ENCODE measurements around the gene RMP24.

Gene RMP24

GRCh38 chr18:36025025-36025424 lies 52.5 kb downstream of the RMP24 start:
- H4K20me1 ChIP-seq (ENCODE audit: control insufficient read depth, insufficient read depth, insufficient read length): no peaks in the 10 kb centered on the region
- Mint-ChIP-seq H3K36me3 (ENCODE audit: insufficient read depth in 1 of 3, low read depth in 3 of 3) (peaks cover 16 to 39% (median 33%) of the 10 kb centered on the region in 3 experiments; a peak in 6 of 7 replicates), H3K27me3 (ENCODE audit: low read depth) (no peaks in the 10 kb centered on the region), H3K4me1 (no peaks in the 10 kb centered on the region), H3K27ac (no peak overlapping the region), H3K4me3 (no peak overlapping the region), H3K9me3 (no peaks in the 10 kb centered on the region)
- H2BK5ac ChIP-seq (ENCODE audit: insufficient read length, low read length): no peak overlapping the region
- no peak for DNase-seq
- H3K56ac ChIP-seq (ENCODE audit: insufficient read length, low read depth, low read length): no peak overlapping the region
- H3K23me2 ChIP-seq (ENCODE audit: insufficient read length, low read depth, low read length, poor library complexity, severe bottlenecking): no peaks in the 10 kb centered on the region
- no peak overlapping the region for H3K14ac ChIP-seq (ENCODE audit: insufficient read depth, low read length)
- no peak overlapping the region for H4K8ac ChIP-seq (replicated peaks; ENCODE audit: insufficient read length, low read depth, low read length)
- no peak for TF ChIP-seq CTCF (conservative IDR thresholded peaks at IDR 0.05)
- no peak overlapping the region for H3K9ac ChIP-seq (ENCODE audit: extremely low read depth, insufficient read length, low read length)
- no peak overlapping the region for H2BK20ac ChIP-seq (ENCODE audit: low read depth, low read length, poor library complexity, severe bottlenecking)
- H3K4ac ChIP-seq (ENCODE audit: low read depth, low read length): no peak overlapping the region
- no peak overlapping the region for H3K23ac ChIP-seq (ENCODE audit: insufficient read length, low read depth, low read length)
- H2BK15ac ChIP-seq (ENCODE audit: low read depth, low read length): no peak overlapping the region
- no peak overlapping the region for H3K4me2 ChIP-seq (ENCODE audit: insufficient read depth, insufficient read length, low read length)
- H3K27me3 ChIP-seq (ENCODE audit: insufficient read depth, low read length): no peaks in the 10 kb centered on the region
- no peak overlapping the region for H4K91ac ChIP-seq (ENCODE audit: insufficient read length, low read depth, low read length)
- H2BK12ac ChIP-seq (ENCODE audit: insufficient read length, low read depth, low read length): no peak overlapping the region
- H3K79me1 ChIP-seq (ENCODE audit: insufficient read depth, low read depth, low read length, poor library complexity, severe bottlenecking): no peaks in the 10 kb centered on the region
- H3K4me1 ChIP-seq (ENCODE audit: insufficient read depth, low read length): no peaks in the 10 kb centered on the region
- no peaks in the 10 kb centered on the region for H3K9me3 ChIP-seq (ENCODE audit: control insufficient read depth, low read depth, low read length)
- H2AFZ ChIP-seq (ENCODE audit: low read length): no peak overlapping the region
- no peak overlapping the region for H2AK5ac ChIP-seq (ENCODE audit: insufficient read length, low read length)
- WGBS (ENCODE audit: extremely low coverage, insufficient read length, low lambda C conversion rate): no CpG with 5 or more reads among the region's 1 CpG
- no peak overlapping the region for H4K5ac ChIP-seq (ENCODE audit: insufficient read length, low read depth, low read length)
- H3T11ph ChIP-seq (ENCODE audit: low read length): no peak overlapping the region
- H3K27ac ChIP-seq (ENCODE audit: insufficient read length, low read depth, low read length): no peak overlapping the region
- no peaks in the 10 kb centered on the region for H3K79me2 ChIP-seq (ENCODE audit: insufficient read depth, low read length)
- no peak overlapping the region for H3K18ac ChIP-seq (ENCODE audit: insufficient read length, low read depth, low read length)
- H2BK120ac ChIP-seq (ENCODE audit: low read depth, low read length, poor library complexity, severe bottlenecking): no peak overlapping the region

Measured in H9 (cell line).